ENCODE measurements around the gene BORCS5.
"Not testable (repeated sequence)": the region's sequence is repeated elsewhere in the genome, so short reads cannot be mapped to it uniquely, and the experiment has no call there.

The BORCS5 gene

GRCh38 chr12:12491606-12492005 lies 134.7 kb downstream of the BORCS5 start:
- DNase-seq: no peak

- no peak for DNase-seq
Observed at GRCh38 chr12:12492547-12492946, 135.7 kb downstream of the BORCS5 start.

- no peak for DNase-seq
Observed at GRCh38 chr12:12495536-12495935, 138.7 kb downstream of the BORCS5 start.

- DNase-seq: no peak
Observed at GRCh38 chr12:12498210-12498609, 141.3 kb downstream of the BORCS5 start.

GRCh38 chr12:12499909-12500604 lies 143.2 kb downstream of the BORCS5 start:
- no peak for DNase-seq

GRCh38 chr12:12501121-12501520 lies 144.2 kb downstream of the BORCS5 start:
- DNase-seq: peak; percentile 38

GRCh38 chr12:12502130-12502814 lies 145.4 kb downstream of the BORCS5 start:
- DNase-seq: not testable (repeated sequence)

GRCh38 chr12:12502815-12503151 lies 145.9 kb downstream of the BORCS5 start:
- DNase-seq: no peak

GRCh38 chr12:12503384-12504078 lies 146.7 kb downstream of the BORCS5 start:
- no peak for DNase-seq

GRCh38 chr12:12505544-12506495 lies 148.9 kb downstream of the BORCS5 start:
- no peak for DNase-seq

- no peak for DNase-seq
Observed at GRCh38 chr12:12506496-12506890, 149.6 kb downstream of the BORCS5 start.

- DNase-seq: no peak
Observed at GRCh38 chr12:12507121-12507520, 150.2 kb downstream of the BORCS5 start.

GRCh38 chr12:12508612-12509011 lies 151.7 kb downstream of the BORCS5 start:
- DNase-seq: no peak

- no peak for DNase-seq
Observed at GRCh38 chr12:12510141-12510540, 153.3 kb downstream of the BORCS5 start.

GRCh38 chr12:12510551-12510950 lies 153.7 kb downstream of the BORCS5 start:
- DNase-seq: no peak

GRCh38 chr12:12511021-12511783 lies 154.3 kb downstream of the BORCS5 start:
- no peak for DNase-seq

GRCh38 chr12:12511895-12512711 lies 155.2 kb downstream of the BORCS5 start:
- DNase-seq: no peak

- DNase-seq: no peak
Observed at GRCh38 chr12:12513416-12514006, 156.6 kb downstream of the BORCS5 start.

GRCh38 chr12:12518464-12518845 lies 161.6 kb downstream of the BORCS5 start:
- DNase-seq: no peak

- no peak for DNase-seq
Observed at GRCh38 chr12:12518919-12519318, 162.0 kb downstream of the BORCS5 start.

Data from NCI-H2227 treated with DMSO at 0.1 percent for 48 hours (cell line).